ENCODE data around the gene ADAMTSL4. TPM values are rescaled to one million over a fixed set of nuclear protein-coding genes. Genes with fewer than 3 reads are reported as not detected.

ADAMTSL4 gene
- total and polyA plus RNA-seq, 2 donors (not counting 1 experiment from before 2014, with no cell fraction given): 7.3 to 13.0 TPM

DNA sequence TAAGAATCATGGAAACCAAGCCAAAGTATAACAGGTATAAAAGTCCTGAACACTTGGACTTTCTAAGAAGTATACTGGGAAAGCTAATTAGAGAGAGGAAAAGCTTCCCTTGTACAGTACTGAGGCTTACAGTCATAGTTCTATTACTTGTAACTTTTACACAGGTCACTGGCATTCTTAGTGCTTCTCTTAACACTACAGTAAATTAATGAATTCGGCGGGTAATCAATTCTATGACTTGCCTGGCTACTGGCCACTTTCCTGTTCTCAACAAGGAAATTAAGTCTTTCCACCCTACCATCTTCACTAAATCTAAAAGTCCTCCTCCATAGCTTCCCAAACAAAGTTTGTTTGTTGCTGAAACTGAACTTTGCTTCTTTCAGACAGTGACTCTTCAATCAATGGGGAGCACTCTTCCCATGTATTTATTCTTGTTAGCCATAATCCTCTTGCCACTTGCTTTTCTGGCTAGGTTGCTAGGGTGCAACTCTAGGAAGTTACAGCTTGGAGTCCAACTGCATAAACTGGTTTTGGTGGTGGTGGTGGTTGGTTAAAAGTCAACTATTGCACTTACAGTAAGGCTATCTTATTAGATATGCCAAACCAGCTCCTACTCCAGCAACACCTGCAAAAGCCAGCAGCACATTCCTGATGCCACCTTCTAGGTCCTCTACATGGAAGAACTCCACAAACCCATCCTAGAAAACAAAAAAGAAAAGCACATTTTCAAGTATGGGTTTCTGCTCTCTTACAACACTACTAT, 27.8 kb downstream of the ADAMTSL4 start:
- Histone ChIP-seq H3K79me2 (ENCODE audit: control insufficient read depth, insufficient read depth, low read length) (peaks cover 75% of the 10 kb centered on the region), H3K4me2 (ENCODE audit: extremely low read depth, insufficient read depth, low read length) (peak overlapping the region; percentile 72), H2AFZ (ENCODE audit: low read length) (no peak overlapping the region), H3K9ac (ENCODE audit: insufficient read depth, low read length) (peak overlapping the region; percentile 100), H3K4me1 (ENCODE audit: control insufficient read depth, extremely low read depth, insufficient read depth, low read length) (peaks cover 13% of the 10 kb centered on the region), H3K9me3 (ENCODE audit: control insufficient read depth, insufficient read depth, low read depth, low read length) (no peaks in the 10 kb centered on the region), H4K20me1 (ENCODE audit: control insufficient read depth, extremely low read depth, insufficient read depth, low read length) (peaks cover 21% of the 10 kb centered on the region), H3K4me3 (replicated peaks in 1 of 4; ENCODE audit: control extremely low read depth in 1 of 4, insufficient read depth in 1 of 4, low read depth in 3 of 4, low read length in 4 of 4) (peak overlapping the region; percentile 90 to 100 (median 94)), H3K27ac (ENCODE audit: insufficient read depth, low read length) (peak overlapping the region; percentile 100), H3K36me3 (ENCODE audit: control insufficient read depth, insufficient read depth, low read length) (peaks cover 26% of the 10 kb centered on the region), H3K27me3 (ENCODE audit: control insufficient read depth, insufficient read depth, low read length) (no peaks in the 10 kb centered on the region)
- peak; percentile 15 to 46 for DNase-seq (ENCODE audit: low read depth in 2 of 2)
- TF ChIP-seq EZH2 (IDR thresholded peaks at IDR 0.05; ENCODE audit: low read length, missing control alignments) (no peak), CTCF (conservative IDR thresholded peaks at IDR 0.05 in 1 of 2, IDR thresholded peaks at IDR 0.05 in 1 of 2; ENCODE audit: low read depth in 1 of 2, low read length in 2 of 2) (no peak)

DNA sequence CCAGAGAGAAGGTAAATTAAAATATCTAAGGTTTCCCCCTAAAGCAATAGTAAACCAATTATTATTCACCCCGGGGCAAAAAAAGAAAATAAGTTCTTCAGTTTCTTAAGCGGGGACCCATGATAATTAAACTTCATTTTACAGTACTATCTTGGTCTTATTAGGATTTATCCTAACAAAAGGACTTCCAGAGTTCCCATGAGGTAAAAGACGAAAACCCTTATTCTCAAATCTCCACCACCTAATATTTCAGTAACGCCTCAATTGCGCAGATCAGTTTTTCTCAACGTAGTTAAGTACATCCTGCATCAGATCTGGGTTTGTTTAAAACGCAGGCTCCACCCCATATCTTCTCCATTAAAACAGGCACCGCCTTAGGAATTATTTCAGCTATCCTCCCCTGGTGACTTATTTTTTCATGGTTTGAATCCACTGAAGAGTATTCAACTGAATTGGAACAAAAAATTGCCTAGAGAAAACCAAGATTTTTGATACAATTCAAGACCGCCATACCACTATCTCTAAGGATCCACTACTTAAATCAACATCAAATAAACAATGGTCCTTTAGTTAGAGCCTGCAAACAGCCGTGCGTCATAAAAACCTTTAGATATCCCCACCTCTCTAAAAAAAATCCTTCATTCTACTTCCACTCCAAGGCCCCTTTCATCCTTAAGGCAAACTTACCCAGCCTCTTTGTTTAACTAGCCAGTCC, 28.5 kb downstream of the ADAMTSL4 start:
- no peaks in the 10 kb centered on the region for H3K27me3 ChIP-seq (ENCODE audit: control insufficient read depth, insufficient read depth, low read length)
- DNase-seq (ENCODE audit: low read depth in 2 of 2): peak; percentile 34 to 78
- H3K79me2 ChIP-seq (ENCODE audit: control insufficient read depth, insufficient read depth, low read length): peaks cover 69% of the 10 kb centered on the region
- H4K20me1 ChIP-seq (ENCODE audit: control insufficient read depth, extremely low read depth, insufficient read depth, low read length): peaks cover 21% of the 10 kb centered on the region
- H3K9ac ChIP-seq (ENCODE audit: insufficient read depth, low read length): peak overlapping the region; percentile 100
- H3K4me1 ChIP-seq (ENCODE audit: control insufficient read depth, extremely low read depth, insufficient read depth, low read length): peaks cover 13% of the 10 kb centered on the region
- no peak for TF ChIP-seq EZH2 (IDR thresholded peaks at IDR 0.05; ENCODE audit: low read length, missing control alignments)
- no peak for TF ChIP-seq CTCF (conservative IDR thresholded peaks at IDR 0.05 in 1 of 2, IDR thresholded peaks at IDR 0.05 in 1 of 2; ENCODE audit: low read depth in 1 of 2, low read length in 2 of 2)
- peaks cover 26% of the 10 kb centered on the region for H3K36me3 ChIP-seq (ENCODE audit: control insufficient read depth, insufficient read depth, low read length)
- no peak overlapping the region for H2AFZ ChIP-seq (ENCODE audit: low read length)
- no peaks in the 10 kb centered on the region for H3K9me3 ChIP-seq (ENCODE audit: control insufficient read depth, insufficient read depth, low read depth, low read length)
- H3K27ac ChIP-seq (ENCODE audit: insufficient read depth, low read length): peak overlapping the region; percentile 100
- H3K4me2 ChIP-seq (ENCODE audit: extremely low read depth, insufficient read depth, low read length): peak overlapping the region; percentile 72
- peak overlapping the region; percentile 90 to 100 (median 94) for H3K4me3 ChIP-seq (replicated peaks in 1 of 4; ENCODE audit: control extremely low read depth in 1 of 4, insufficient read depth in 1 of 4, low read depth in 3 of 4, low read length in 4 of 4)

All from fibroblast of lung (primary cell).